Caco-2 (cell line): Measurements from ENCODE around the gene MFSD6. TPM values are rescaled to one million over a fixed set of nuclear protein-coding genes. Genes with fewer than 3 reads are reported as not detected.
"Not testable (repeated sequence)": the region's sequence is repeated elsewhere in the genome, so short reads cannot be mapped to it uniquely, and the experiment has no call there.

ENCODE experiments used
- BruUV-seq: library from RNA; stranded (reverse); fragments of 400-500 nt; replicated peaks from 2 replicates; lab custom pipeline; 2021; lab: Mats Ljungman, UMichigan
- CTCF ChIA-PET: fragments of 300-600 bp; sonication (Branson Sonifier 250); formaldehyde crosslinking; loops from one replicate; lab custom pipeline; 2022; ENCODE audit warnings: antibody characterized with exemption; lab: Charles Lee
- POLR2A ChIA-PET: fragments of 300-600 bp; sonication (Branson Sonifier 250); formaldehyde crosslinking; loops from one replicate; lab custom pipeline; 2022; ENCODE audit warnings: antibody characterized with exemption; lab: Charles Lee
- DNase-seq, 2 experiments: peaks; one replicate each; pipeline versions ENCODE4 v3.0.0 to v3.0.0-alpha.2; 2020 to 2022
- H3K27me3 ChIP-seq: replicated peaks from 2 replicates; pipeline ENCODE4 v1.6.0; 2011; ENCODE audit warnings: low read length; ENCODE audit not compliant: control insufficient read depth, insufficient read depth
- H3K36me3 ChIP-seq: 2 replicates; pipeline ENCODE4 v1.5.1; 2011; ENCODE audit warnings: low read length; ENCODE audit not compliant: control insufficient read depth, insufficient read depth
- H3K4me1 ChIP-seq: fragments of 250-450 bp; sonication (Bioruptor Pico); 2 replicates; pipeline ENCODE4 v1.5.1; 2020; ENCODE audit warnings: mild to moderate bottlenecking
- H3K4me3 ChIP-seq: 2 replicates; pipeline ENCODE4 v1.5.1; 2011; ENCODE audit warnings: low read depth, mild to moderate bottlenecking, control low read depth, low read length
- H3K9me3 ChIP-seq: fragments of 250-450 bp; sonication (Bioruptor Pico); 2 replicates; pipeline ENCODE4 v1.5.1; 2020; ENCODE audit warnings: mild to moderate bottlenecking, moderate library complexity
- H3K27ac Mint-ChIP-seq: one replicate; pipeline ENCODE4 v1.8.0; 2022; ENCODE audit warnings: mixed read lengths; ENCODE audit not compliant: unreplicated experiment
- H3K27me3 Mint-ChIP-seq: one replicate; pipeline ENCODE4 v1.8.0; 2022; ENCODE audit warnings: mixed read lengths; ENCODE audit not compliant: insufficient read depth, unreplicated experiment
- H3K36me3 Mint-ChIP-seq: one replicate; pipeline ENCODE4 v1.8.0; 2022; ENCODE audit warnings: mild to moderate bottlenecking, mixed read lengths; ENCODE audit not compliant: insufficient read depth, unreplicated experiment
- H3K4me1 Mint-ChIP-seq: one replicate; pipeline ENCODE4 v1.8.0; 2022; ENCODE audit warnings: low read depth, mixed read lengths; ENCODE audit not compliant: unreplicated experiment
- H3K4me3 Mint-ChIP-seq: one replicate; pipeline ENCODE4 v1.8.0; 2022; ENCODE audit warnings: mild to moderate bottlenecking, moderate library complexity, mixed read lengths; ENCODE audit not compliant: unreplicated experiment
- H3K9me3 Mint-ChIP-seq: one replicate; pipeline ENCODE4 v1.8.0; 2022; ENCODE audit warnings: mixed read lengths; ENCODE audit not compliant: unreplicated experiment
- CTCF ChIP-seq, 2 experiments: fragments of 200-600 bp in 1 of 2; IDR thresholded peaks; 1 replicate in 1 of 2; 2 replicates in 1 of 2; pipeline versions ENCODE4 v1.5.1 to v1.8.0; 2011 to 2022; ENCODE audit warnings: antibody characterized with exemption in 1 of 2, control low read depth in 1 of 2, inconsistent platforms in 1 of 2, low read depth in 1 of 2, low read length in 1 of 2, mild to moderate bottlenecking in 1 of 2, moderate library complexity in 1 of 2; ENCODE audit not compliant: insufficient read depth in 1 of 2, severe bottlenecking in 1 of 2, unreplicated experiment in 1 of 2
- intact Hi-C: fragments of 100-400 bp; cut with micrococcal nuclease; formaldehyde crosslinking; loops from one replicate; pipeline ENCODE4 v1.10.0; 2022; ENCODE audit not compliant: unreplicated experiment
- total RNA-seq: library from RNA; stranded (reverse); gene quantifications from 2 replicates; pipeline ENCODE4 v1.2.3, GENCODE V29; 2022

Gene MFSD6
- total RNA-seq, 1 experiment from 2014 or later: 11.1 TPM

DNA sequence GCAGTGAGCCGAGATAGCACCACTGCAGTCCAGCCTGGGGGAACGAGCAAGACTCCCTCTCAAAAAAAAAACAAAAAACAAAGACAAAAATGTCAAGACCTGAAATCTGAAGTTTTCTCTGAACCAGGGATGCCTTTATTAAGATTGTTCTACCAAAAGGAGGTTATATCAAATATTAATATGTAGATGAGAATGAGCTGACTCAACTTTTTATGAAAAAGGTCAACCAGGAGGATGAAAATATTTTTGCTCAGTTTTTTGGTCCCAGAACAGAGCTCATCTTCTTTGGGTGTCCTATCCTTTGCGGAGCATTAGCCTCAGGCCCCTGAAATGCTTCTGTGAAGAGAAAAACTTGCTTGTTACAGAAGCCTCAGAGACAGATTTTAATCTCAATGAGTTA, 82.3 kb downstream of the MFSD6 start:
- Mint-ChIP-seq H3K36me3 (no peaks in the 10 kb centered on the region), H3K4me3 (no peak overlapping the region), H3K9me3 (peaks cover 28% of the 10 kb centered on the region), H3K27ac (no peak overlapping the region), H3K27me3 (no peaks in the 10 kb centered on the region), H3K4me1 (no peaks in the 10 kb centered on the region)
- POLR2A ChIA-PET: no interaction called here
- H3K4me3 ChIP-seq: no peak overlapping the region
- intact Hi-C loops: no loop called here
- CTCF ChIA-PET: no interaction called here
- no peaks in the 10 kb centered on the region; the same call in 1 of the 2 replicates for H3K36me3 ChIP-seq
- no TSS peak for BruUV-seq
- H3K4me1 ChIP-seq: no peaks in the 10 kb centered on the region
- no peak for TF ChIP-seq CTCF (IDR thresholded peaks at IDR 0.05; ENCODE audit: insufficient read depth in 1 of 2, low read depth in 1 of 2, low read length in 1 of 2, severe bottlenecking in 1 of 2, unreplicated experiment in 1 of 2)
- 0 out of 2 replicates have a peak, but pooled peaks cover 3% of the 10 kb centered on the region for H3K9me3 ChIP-seq
- DNase-seq: no peak
- H3K27me3 ChIP-seq: no peaks in the 10 kb centered on the region

DNA sequence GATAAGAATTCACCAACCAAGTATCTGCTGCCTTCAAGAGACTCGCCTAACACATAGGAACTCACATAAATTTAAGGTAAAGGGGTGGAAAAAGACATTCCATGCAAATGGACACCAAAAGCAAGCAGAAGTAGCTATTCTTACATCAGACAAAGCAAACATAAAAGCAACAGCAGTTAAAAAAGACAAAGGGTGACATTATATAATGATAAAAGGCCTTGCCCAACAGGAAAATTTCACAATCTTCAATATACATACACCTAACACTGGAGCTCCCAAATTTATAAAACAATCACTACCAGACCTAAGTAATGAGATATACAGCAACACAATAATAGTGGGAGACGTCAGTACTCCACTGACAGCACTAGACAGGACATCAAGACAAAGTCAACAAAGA, 84.9 kb downstream of the MFSD6 start:
- Histone ChIP-seq H3K9me3 (0 out of 2 replicates have a peak, but pooled peaks cover 3% of the 10 kb centered on the region), H3K4me1 (peaks cover 6% of the 10 kb centered on the region), H3K27me3 (no peaks in the 10 kb centered on the region), H3K36me3 (no peaks in the 10 kb centered on the region; the same call in 1 of the 2 replicates), H3K4me3 (no peak overlapping the region)
- H3K4me1 Mint-ChIP-seq: no peaks in the 10 kb centered on the region
- H3K9me3 Mint-ChIP-seq: peaks cover 31% of the 10 kb centered on the region
- no peak overlapping the region for H3K4me3 Mint-ChIP-seq
- TF ChIP-seq CTCF (IDR thresholded peaks at IDR 0.05; ENCODE audit: insufficient read depth in 1 of 2, low read depth in 1 of 2, low read length in 1 of 2, severe bottlenecking in 1 of 2, unreplicated experiment in 1 of 2): no peak
- POLR2A ChIA-PET: no interaction called here
- CTCF ChIA-PET: no interaction called here
- DNase-seq: no peak
- H3K27ac Mint-ChIP-seq: no peak overlapping the region
- no peaks in the 10 kb centered on the region for H3K36me3 Mint-ChIP-seq
- intact Hi-C loops: no loop called here
- H3K27me3 Mint-ChIP-seq: no peaks in the 10 kb centered on the region
- no TSS peak for BruUV-seq

GRCh38 chr2:190494600-190495227, 86.6 kb downstream of the MFSD6 start:
- H3K9me3 ChIP-seq, H3K36me3 Mint-ChIP-seq, H3K4me1 Mint-ChIP-seq, intact Hi-C loops, POLR2A ChIA-PET, H3K27me3 Mint-ChIP-seq, DNase-seq, BruUV-seq, H3K27me3 ChIP-seq, H3K4me3 Mint-ChIP-seq, CTCF ChIA-PET, H3K4me3 ChIP-seq, H3K4me1 ChIP-seq, H3K36me3 ChIP-seq, H3K27ac Mint-ChIP-seq: not testable (repeated sequence)
- peaks cover 31% of the 10 kb centered on the region for H3K9me3 Mint-ChIP-seq
